Activated T-cell treated with anti-CD3 and anti-CD28 coated beads for 4 hours (primary cell): Measurements from ENCODE around the gene WDR59.
"Not testable (repeated sequence)": the region's sequence is repeated elsewhere in the genome, so short reads cannot be mapped to it uniquely, and the experiment has no call there.

Experiments used
- DNase-seq: peaks from one replicate; pipeline ENCODE4 v3.0.0-alpha.2; 2020

WDR59 gene

DNA sequence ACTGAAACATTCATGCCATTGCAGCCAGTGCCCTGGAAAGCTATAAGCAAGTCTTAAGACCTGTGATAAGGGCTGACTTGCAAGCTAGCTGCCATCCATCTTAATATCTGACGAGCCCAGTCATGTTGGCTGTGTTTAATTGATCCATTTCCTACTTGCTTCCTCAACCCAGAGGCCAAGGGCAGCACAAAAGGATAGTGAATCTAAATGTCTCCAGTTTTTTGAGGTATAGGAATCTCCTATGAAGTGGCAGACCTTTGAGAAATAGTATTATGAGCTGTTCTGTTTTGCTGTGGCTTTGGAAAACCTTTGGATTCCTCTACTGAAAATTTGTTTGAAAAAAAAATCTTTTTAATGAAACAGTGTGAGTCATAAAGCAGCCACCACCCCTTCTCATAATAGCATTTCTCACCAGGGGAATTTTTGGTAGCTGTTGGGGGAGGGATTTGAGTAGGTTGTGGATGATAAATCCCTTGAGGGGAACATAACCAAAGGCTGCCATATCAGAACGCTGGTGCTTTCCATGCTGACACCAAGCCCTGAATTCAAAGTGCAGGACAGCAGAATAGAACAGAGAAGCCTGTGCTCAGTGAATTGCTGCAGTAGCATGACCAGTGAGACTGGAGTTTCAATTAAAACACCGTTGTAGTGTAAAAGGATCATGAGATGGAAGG lies 26.8 kb upstream of the WDR59 start:
- DNase-seq: peak; percentile 40

DNA sequence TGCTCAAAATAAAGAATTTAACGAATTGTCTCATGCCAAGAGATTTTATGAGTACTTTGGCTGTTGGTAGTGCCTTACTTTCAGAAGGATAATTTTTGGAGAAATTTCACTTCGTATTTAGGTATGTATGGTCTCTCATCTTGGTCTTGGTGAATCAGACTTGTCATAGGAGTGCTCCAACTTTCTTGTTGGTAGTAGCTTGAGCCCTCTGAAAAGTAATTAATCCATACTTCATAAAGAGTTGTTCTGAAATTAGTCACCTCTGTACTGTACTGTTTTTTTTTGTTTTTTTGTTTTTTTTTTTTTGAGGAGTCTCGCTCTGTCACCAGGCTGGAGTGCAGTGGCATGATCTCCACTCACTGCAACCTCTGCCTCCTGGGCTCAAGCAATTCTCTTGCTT lies 25.5 kb upstream of the WDR59 start:
- no peak for DNase-seq

DNA sequence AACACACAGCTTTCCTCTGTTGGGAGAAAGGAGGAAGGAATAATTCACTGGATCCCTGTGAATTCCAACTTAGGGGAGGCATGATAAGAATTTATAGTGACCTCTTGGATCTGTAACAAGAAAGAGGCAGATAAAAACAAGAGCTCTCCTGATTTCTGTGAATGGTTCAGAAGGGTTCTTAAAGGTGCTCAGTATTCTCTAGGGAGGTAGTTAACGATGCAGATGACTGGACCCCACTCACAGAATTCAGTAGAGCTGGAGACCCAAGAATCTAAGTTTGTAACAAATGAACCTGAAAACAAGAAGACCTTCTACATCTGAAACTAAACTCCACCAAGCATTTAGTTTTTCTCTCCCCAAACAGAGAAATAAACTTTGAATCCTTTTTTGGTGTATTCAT lies 22.5 kb upstream of the WDR59 start:
- no peak for DNase-seq

DNA sequence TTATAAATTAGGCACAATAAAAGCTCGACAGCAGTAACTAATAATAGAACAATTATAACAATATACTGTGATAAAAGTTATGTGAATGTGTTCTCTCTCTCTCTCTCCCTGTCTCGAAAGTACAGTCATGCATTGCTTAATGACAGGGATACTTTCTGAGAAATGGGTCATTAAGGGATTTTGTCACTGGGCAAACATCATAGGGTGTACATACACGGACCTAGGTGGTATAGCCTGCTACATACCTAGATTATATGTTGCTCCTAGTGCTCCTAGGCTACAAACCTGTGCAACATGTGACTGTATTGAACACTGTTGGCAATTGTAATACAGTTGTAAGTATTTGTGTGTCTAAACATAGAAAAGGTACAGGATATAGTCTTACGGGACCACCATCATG lies 20.8 kb upstream of the WDR59 start:
- no peak for DNase-seq

DNA sequence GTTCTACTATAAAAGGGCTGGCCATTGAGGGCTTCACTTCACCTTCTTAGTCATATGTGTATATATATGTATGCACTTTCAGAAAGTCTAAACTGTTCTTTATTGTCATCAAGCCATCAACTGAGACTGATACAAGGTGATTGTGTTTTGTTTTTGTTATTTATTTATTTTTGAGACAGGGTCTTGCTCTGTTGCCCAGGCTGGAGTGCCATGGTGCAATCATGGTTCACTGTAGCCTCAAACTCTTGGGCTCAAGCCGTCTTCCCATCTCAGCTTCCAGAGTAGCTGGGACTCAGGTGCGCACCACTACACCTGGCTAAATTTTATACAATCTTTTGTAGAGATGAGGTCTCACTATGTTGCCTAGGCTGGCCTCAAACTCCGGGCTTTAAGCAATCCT lies 19.5 kb upstream of the WDR59 start:
- no peak for DNase-seq

DNA sequence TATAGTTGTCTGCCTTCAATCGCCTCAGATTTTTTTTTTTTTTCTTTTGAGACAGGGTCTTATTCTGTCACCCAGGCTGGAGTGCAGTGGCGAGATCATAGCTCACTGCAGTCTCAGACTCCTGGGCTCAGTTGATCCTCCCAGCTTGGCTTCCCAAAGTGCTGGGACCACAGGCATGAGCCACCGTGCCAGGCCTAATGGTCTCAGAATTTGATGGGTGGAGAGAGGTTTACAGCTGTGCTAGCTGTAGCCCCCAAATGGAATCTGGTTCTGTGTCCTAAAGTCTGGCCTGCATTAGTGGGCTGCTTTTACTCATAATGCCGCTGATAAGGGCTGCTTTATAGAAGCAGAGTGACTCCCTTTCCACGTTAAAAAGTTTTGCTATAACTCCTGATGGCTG lies 19.0 kb upstream of the WDR59 start:
- no peak for DNase-seq

DNA sequence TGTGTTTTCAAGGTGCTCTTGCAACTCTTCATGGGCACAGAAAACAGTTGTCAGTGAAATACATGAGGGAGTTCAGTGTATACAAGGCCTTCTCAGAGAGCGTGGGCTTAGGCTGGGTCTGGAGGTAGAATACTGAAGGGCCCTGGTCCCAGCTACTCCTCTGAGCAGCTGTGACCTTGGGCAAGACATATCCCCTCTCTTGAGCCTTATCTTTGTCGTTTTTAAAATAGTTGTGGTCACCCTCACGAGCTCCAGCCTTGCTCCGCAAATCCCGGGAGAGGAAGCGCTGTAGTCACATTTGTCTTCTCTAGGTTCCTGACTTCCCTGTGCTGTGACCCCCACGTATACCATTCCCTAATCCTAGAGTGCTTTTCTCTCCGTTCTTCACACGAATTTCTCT lies 17.6 kb upstream of the WDR59 start:
- no peak for DNase-seq

DNA sequence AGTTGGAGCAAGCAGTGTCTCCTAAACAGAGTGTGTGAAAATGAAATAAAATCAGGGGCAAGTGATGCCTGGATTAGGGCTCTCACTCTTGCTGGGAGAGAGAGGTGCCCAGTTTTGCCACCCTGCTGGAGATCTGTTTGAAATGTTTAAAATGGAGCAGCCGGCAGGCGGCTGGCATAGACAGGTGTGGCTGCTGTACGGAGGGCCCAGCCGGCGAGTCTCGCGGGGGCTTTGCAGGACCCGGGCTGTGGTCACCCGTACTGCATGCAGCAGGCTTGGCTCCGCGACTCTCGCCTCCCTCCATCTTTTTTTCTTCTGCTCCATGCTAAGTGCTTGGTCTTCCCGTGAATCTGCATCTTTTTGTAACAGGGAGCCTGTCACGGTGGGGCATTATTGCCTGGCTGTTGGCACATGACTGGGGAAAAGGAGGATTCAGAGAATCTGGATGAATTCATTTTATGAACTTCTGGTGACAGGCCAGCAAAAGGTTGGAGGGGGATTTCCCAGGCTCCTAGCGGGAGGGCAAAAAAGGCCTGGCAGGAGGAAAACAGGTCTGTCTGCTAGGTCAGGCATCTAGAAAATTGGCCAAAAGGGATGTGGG lies 15.7 kb upstream of the WDR59 start:
- DNase-seq: no peak

DNA sequence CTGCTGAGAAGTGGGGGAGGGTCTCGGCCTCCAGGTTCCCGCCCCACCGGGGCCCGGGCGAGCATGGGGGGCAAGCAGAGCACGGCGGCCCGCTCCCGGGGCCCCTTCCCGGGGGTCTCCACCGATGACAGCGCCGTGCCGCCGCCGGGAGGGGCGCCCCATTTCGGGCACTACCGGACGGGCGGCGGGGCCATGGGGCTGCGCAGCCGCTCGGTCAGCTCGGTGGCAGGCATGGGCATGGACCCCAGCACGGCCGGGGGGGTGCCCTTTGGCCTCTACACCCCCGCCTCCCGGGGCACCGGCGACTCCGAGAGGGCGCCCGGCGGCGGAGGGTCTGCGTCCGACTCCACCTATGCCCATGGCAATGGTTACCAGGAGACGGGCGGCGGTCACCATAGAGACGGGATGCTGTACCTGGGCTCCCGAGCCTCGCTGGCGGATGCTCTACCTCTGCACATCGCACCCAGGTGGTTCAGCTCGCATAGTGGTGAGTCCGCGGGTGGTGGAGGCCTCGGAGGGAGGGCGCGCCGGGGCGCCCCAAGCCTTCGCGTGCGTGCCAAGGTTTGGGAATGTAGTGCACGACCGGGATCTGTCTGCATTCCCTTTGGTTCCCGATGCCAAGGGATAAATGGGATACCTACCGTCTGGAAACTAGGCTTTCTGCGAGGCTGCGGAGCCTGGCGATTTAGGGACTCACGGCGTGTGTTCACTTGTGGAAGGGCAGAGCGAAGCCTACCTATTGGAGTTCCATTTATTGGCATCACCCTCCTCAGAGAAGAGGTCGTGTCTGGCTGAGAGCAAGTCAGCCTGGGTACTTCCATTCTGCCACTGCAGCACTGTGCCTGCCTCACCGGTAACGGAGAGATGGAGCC lies 14.9 kb upstream of the WDR59 start:
- peak; percentile 27 for DNase-seq

DNA sequence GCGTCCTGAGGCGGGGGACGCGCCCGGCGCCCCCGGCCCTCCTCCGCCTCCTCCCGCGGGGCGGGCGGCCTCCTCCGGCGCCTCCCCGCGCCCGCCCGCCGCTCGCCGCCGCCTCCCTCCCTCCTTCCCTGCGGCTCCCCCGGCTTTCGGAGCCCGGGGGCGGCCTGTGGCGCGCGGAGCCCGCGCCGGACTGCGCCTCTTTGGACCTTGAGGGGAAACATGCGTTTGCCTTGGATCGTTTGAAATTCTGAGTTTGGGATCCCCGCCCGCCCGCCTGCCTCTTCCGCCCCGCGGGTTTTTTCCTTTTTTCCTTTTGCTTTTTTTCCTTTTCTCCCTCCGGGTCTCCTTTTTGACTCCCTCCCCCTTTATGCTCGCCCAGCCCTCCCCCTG lies 14.3 kb upstream of the WDR59 start:
- no peak for DNase-seq

DNA sequence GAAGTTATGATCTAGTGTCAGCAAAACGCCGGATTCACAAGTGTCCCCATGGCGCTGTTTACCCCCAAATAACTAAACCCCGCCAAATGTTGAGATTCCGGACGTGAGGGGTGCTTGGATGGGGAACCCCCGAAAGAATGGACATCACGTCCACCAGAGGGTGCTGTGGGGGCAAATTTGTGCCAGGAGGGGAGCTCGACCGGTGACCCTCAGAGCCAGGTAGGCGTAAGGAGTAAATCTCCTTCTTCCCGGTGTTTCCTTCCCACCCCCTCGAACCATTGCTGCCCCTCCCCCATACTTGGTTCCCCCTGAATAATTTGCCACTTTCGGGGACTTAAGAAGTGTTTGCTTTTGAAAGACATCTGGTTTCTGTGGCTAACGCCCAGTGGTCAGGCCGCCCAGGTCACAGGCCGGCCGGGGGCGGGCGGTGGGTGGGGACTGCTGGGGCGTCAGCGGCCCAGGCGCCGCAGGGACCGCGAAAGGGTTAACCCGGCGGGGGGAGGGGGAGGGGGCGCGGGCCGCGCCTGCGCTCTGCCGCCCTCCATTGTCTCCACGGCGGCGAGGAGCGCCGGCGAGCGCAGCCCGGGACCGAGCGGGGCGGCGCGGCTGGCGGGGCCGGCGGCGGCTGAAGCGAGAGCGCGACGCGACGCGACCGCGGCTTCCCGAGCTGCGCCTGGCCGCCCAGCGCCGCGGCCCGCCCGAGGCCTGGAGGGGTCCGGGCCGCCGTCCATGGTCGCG lies 13.7 kb upstream of the WDR59 start, which contains the start of gene ZNRF1:
TSS of gene ZNRF1 (plus strand) at position 544 of the 738 bp plus-strand sequence. CDS start 648 bp downstream, outside the sequence.
- peak; percentile 73 for DNase-seq

DNA sequence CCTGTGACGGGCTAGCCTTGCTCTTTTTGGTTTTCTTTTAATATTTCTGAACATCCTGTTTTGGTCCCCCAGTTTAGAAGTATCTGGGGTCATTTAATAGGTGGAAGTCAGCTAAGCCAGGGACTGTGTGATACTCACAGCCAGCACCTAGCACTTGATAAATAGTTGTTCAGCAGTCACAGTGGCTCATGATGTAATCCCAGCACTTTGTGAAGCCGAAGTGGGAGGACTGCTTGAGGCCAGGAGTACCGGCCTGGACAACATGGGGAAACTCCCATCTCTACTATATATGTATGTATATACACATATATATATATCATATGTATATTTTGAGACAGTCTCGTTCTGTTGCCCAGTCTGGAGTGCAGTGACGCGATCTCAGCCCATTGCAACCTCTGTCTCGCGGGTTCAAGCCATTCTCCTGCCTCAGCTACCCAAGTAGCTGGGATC lies 12.1 kb upstream of the WDR59 start:
- no peak for DNase-seq

DNA sequence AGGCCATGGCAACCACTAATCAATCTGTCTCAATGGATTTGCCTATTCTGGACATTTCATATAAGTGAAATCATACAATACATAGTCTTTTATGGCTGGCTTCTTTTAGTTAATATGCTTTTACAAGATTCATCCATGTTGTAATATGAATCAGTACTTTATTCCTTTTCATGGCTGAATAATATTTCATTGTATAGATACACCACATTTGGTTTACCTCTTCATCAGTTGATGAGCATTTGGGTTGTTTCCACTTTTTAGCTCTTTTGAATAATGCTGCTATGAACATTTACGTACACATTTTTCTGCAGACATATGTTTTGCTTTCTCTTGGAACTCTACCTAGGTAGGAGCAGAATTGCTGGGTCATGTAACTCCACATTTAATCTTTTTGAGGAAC lies 11.1 kb upstream of the WDR59 start:
- DNase-seq: no peak

DNA sequence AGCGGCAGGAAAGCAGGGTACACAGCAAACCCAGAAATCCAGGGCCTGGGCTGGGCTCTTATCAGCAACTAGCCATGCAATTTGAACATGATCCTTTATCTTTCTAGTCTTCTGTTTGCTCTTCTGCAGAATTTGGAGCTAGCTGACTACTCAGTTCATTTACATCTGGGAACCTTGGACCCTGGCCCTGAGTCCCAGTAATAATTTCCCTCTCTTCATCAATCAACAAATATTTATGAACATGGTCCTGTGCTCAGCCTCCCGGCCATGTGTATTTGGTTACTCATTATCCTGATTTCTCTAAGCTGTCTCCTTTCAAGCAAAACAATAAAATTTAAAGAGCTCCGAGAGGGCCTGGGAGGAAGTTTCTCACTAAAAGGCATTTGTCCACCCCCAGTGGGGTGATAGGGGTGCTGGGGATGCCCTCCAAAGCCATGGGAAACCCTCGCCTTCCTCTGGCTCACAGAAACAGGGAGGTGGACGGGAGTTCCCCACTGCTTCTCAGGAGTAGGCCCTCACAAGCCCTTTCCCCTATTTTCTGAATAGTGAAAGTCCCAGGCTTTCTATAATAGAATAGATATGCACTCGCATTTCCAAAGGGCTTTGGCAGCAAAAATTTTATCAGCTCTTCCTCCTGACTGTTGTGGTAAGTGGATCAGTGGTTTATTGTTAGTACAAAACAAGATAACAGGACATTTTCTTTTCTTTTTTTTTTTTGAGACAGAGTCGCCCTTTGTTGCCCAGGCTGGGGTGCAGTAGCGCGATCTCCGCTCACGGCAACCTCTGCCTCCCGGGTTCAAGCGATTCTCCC lies 6.9 kb upstream of the WDR59 start:
- no peak for DNase-seq

DNA sequence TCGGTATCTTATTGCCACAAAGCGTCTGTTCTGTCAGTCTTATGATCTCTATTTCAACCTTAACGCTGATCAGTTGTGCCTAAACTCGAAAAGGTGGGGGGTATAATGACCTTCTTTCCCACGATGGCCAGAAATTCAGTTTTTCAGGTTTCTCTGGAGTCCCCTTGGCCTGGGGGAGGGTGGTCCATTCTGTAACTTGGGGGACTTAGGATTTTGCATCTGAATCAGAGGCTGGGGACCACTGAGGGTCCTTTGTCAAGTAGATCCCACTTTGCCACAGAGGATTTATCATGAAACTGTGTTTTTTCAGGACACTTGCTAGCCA lies 6.3 kb upstream of the WDR59 start:
- no peak for DNase-seq

DNA sequence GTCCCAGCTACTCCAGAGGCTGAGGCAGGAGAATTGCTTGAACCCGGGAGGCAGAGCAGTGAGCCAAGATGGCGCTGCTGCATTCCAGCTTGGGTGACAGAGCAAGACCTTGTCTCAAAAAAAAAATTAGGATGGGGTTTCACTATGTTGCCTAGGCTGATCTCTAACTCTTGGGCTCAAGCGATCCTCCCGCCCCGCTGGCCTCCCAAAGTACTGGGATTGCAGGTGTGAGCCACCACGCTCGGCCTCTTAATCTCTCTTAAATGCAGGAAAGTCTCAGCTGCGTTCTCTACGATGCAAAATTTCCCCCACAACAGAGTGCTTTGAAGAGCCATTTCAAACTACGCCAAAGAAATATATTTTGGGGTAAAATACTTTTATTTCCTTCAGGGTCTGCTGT lies 5.9 kb upstream of the WDR59 start:
- no peak for DNase-seq

DNA sequence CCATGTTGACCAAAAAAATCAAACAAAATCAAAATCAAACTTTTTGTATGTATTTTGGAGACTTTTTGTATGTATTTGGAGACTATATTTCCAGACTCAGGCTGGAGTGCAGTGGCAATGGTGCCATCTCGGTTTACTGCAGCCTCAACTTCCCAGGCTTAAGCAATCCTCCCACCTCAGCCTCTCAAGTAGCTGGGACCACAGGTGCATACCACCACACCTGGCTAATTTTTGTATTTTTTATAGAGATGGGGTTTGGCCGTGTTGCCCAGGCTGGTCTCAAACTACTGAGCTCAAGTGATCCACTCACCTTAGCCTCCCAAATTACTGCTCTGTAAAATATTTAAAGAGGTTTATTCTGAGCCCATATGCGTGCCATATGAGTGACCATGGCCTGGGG lies 4.9 kb upstream of the WDR59 start:
- not testable (repeated sequence) for DNase-seq

DNA sequence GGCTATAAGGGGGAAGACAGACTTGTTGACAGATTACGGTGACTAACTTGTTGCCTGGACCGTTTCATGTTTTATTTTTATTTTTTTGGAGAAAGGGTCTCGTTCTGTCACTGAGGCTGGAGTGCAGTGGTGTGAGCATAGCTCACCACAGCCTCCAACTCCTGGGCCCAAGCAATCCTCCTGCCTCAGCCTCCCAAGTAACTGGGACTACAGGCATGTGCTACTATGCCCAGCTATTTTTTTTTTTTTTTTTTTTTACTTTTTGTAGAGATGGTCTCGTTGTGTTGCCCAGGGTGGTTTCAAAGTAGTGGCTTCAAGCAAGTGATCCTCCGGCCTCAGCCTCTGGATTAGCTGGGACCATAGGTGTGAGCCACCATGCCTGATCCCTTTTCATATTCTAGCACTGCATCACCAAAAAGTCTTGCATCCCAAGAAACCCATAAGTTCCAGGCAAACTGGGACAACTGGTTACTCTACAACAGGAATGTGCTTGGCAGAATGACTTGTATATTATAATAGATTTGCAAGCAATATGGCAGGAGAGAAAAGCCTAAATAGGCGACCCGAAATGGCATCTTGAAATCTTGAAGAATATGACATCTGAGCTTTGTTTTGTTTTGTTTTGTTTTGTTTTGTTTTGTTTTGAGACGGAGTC lies 2.2 kb upstream of the WDR59 start:
- no peak for DNase-seq

DNA sequence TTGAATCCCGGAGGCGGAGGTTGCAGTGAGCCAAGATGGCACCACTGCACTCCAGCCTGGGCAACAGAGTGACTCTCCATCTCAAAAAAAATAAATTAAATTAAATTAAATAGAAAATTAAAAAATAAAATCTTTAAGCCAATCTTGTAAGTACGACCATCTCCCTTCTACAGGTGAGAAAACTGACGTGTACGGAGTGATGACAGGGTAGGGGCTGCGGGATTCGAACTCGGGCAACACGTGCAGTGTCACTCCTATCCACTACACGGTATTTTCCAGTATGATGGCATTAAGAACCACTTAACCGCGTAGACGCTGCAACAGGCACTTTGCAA lies 762 bp downstream of the WDR59 start:
- DNase-seq: no peak

DNA sequence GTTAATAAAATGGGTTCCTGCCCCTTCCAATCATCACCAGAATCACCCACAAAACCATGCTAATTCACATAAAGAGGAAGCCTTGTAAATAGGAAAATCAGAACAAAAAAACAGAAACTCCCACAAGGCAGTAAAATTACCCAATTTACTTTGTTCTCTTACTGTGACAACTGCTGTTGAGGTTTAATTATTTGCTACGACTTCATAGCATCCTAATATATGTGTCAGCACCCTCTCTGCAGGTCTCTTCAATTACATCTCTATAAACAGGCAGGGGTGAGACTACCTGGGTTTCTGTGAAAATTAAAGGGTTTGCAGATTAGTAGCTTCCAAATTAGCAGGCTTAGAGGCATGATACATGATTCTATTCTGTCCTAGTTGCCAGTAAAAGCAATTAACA lies 2.7 kb downstream of the WDR59 start:
- DNase-seq: no peak

DNA sequence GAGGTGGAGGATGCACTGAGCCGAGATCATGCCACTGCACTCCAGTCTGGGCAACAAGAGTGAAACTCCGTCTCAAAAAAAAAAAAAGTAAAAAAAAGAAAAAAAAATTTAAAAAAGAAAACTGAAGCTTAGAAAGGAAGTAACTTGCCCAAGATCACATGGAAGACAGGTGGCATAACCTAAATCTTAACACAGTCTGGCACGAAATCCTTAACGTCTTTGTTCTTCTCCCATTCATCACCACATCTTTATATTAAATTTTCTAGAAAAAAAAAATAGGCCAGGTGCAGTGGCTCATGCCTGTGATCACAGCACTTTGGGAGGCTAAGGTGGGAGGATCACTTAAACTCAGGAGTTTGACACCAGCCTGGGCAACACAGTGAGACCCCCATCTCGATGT lies 9.3 kb downstream of the WDR59 start:
- DNase-seq: no peak

DNA sequence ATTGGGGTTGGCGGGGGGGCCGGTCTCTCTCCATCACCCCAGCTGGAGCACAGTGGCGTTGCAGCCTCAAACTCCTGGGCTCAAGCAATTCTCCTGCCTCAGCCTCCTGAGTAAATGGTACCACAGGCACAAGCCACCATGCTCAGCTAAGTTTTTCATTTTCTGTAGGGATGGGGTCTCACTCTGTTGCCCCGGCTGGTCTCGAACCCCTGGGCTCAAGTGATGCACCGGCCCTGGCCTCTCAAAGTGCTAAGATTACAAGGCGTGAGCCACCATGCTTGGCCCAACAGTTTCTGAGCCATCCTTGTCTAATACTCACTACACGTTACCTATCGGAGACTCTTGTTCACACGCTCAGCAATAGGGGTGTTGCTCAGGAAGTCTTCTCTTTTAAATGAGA lies 11.6 kb downstream of the WDR59 start:
- DNase-seq: no peak
